PC-3 (cell line): ENCODE data around the gene RAP1GAP.

Experiments used
- CTCF ChIP-seq: fragments of 300-600 bp; sonication (generic); conservative IDR thresholded peaks from 2 replicates; pipeline ENCODE4 v1.5.1; 2017; ENCODE audit warnings: antibody characterized with exemption, low read depth, mild to moderate bottlenecking, low read length
- EZH2 ChIP-seq: fragments of 300-600 bp; sonication (generic); IDR thresholded peaks from one replicate; pipeline ENCODE4 v1.6.1; 2017; ENCODE audit warnings: antibody characterized with exemption, mild to moderate bottlenecking, low read length; ENCODE audit not compliant: unreplicated experiment

- no peak for TF ChIP-seq EZH2
- no peak for TF ChIP-seq CTCF
Observed at GRCh38 chr1:21594501-21594900, 74.7 kb downstream of the RAP1GAP start.
